Measurements from ENCODE around the gene VCPKMT. TPM values are rescaled to one million over a fixed set of nuclear protein-coding genes. Genes with fewer than 3 reads are reported as not detected.

Gene VCPKMT
- polyA plus RNA-seq, 2 of the 4 experiments (the other 2 are of a cell fraction): 8.0 to 12.2 TPM

DNA sequence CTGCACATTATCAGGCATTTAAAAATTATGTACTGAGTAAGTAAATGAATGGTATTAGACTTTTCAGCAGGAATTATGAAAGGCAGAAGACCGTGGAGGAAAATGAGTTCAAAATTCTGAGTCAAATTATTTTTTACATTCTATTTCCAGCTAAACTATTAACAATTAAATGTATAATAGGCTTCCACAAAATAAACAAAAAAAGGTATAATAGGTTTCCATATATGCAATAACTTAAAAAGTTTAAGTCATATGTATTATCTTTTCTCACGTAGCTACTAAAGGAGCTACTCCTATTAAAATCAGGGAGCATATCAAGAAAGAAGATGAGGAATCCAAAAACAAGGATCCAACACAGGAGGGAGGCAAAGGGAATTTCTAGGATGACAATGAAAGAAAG is 11.4 kb upstream of the VCPKMT start:
- Histone ChIP-seq H3K4me1 (no peaks in the 10 kb centered on the region), H3K4me2 (no peak overlapping the region), H3K27ac (no peak overlapping the region), H3K4me3 (no peak overlapping the region), H3K9me3 (no peaks in the 10 kb centered on the region)
- ChIA-PET POLR2A (no interaction called here), CTCF (interaction anchor here (1.9 to 2.3 kb wide), 2 partner anchors 8 to 266 kb away, joined by 6 to 8 read pairs; no protein-coding TSS in a partner anchor)
- WGBS (ENCODE audit: missing lambda C conversion rate): 91% methylated on average over 2 of the region's 2 CpGs
- TF ChIP-seq EHF (CRISPR knock-in tag; IDR thresholded peaks at IDR 0.05) (no peak), FOSL2 (IDR thresholded peaks at IDR 0.05) (no peak), FOSL2 (CRISPR knock-in tag; IDR thresholded peaks at IDR 0.05) (no peak), POLR2AphosphoS2 (conservative IDR thresholded peaks at IDR 0.05; ENCODE audit: low read length) (no peak), NFE2L2 (conservative IDR thresholded peaks at IDR 0.05; ENCODE audit: low read length) (no peak), HOXB13 (CRISPR knock-in tag; IDR thresholded peaks at IDR 0.05; ENCODE audit: low read depth) (no peak), KDM5A (IDR thresholded peaks at IDR 0.05) (no peak), CBX8 (IDR thresholded peaks at IDR 0.05) (no peak), NPAS2 (CRISPR knock-in tag; IDR thresholded peaks at IDR 0.05; ENCODE audit: borderline replicate concordance) (no peak), TFCP2L1 (CRISPR knock-in tag; IDR thresholded peaks at IDR 0.05) (no peak), HEYL (CRISPR knock-in tag; IDR thresholded peaks at IDR 0.05) (no peak), NR3C1 (IDR thresholded peaks at IDR 0.05) (no peak), ZSCAN20 (CRISPR knock-in tag; IDR thresholded peaks at IDR 0.05) (no peak), RAD21 (conservative IDR thresholded peaks at IDR 0.05 in 1 of 2, IDR thresholded peaks at IDR 0.05 in 1 of 2) (no peak), CEBPB (IDR thresholded peaks at IDR 0.05) (no peak), RNF2 (IDR thresholded peaks at IDR 0.05; ENCODE audit: borderline replicate concordance, low read depth) (no peak)
- TF ChIP-seq, protein P1, sequence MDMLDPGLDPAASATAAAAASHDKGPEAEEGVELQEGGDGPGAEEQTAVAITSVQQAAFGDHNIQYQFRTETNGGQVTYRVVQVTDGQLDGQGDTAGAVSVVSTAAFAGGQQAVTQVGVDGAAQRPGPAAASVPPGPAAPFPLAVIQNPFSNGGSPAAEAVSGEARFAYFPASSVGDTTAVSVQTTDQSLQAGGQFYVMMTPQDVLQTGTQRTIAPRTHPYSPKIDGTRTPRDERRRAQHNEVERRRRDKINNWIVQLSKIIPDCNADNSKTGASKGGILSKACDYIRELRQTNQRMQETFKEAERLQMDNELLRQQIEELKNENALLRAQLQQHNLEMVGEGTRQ (IDR thresholded peaks at IDR 0.05): no peak
- TF ChIP-seq, protein P2, sequence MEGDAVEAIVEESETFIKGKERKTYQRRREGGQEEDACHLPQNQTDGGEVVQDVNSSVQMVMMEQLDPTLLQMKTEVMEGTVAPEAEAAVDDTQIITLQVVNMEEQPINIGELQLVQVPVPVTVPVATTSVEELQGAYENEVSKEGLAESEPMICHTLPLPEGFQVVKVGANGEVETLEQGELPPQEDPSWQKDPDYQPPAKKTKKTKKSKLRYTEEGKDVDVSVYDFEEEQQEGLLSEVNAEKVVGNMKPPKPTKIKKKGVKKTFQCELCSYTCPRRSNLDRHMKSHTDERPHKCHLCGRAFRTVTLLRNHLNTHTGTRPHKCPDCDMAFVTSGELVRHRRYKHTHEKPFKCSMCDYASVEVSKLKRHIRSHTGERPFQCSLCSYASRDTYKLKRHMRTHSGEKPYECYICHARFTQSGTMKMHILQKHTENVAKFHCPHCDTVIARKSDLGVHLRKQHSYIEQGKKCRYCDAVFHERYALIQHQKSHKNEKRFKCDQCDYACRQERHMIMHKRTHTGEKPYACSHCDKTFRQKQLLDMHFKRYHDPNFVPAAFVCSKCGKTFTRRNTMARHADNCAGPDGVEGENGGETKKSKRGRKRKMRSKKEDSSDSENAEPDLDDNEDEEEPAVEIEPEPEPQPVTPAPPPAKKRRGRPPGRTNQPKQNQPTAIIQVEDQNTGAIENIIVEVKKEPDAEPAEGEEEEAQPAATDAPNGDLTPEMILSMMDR (IDR thresholded peaks at IDR 0.05): no peak
- no peak for DNase-seq (ENCODE audit: low read depth in 1 of 2, low spot score in 1 of 2)
- FAIRE-seq: no peak
- no peak for ATAC-seq

DNA sequence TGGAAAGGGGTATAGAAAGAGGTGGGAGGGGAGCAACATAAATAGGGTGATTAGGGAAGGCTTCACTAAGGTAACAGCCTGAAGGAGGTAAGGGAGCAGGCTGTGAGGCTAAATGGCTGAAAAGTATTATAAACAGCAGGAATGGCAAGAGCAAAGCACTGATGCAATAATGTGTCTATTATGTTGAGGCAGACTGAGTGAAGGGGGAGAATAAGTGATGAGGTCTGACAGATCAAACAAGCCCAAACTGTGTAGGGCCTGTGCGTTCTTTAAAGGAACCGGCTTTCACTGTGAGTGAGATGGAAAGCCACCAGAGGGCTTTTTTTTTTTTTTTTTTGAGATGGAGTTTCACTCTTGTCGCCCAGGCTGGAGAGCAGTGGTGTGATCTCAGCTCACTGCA is 6.7 kb upstream of the VCPKMT start:
- no peak overlapping the region for H3K4me2 ChIP-seq
- ChIA-PET CTCF (interaction anchor here (0.6 to 1.4 kb wide), 3 partner anchors 261 to 675 kb away, joined by 3 to 4 read pairs (median 3); no protein-coding TSS in a partner anchor), POLR2A (no interaction called here)
- no peak for TF ChIP-seq KDM5A (IDR thresholded peaks at IDR 0.05)
- TF ChIP-seq FOSB (CRISPR knock-in tag; IDR thresholded peaks at IDR 0.05): no peak
- no peak for TF ChIP-seq JUN (IDR thresholded peaks at IDR 0.05)
- TF ChIP-seq, protein P1 (IDR thresholded peaks at IDR 0.05): no peak
- TF ChIP-seq CBX8 (IDR thresholded peaks at IDR 0.05): no peak
- no peak for TF ChIP-seq HOXB13 (CRISPR knock-in tag; IDR thresholded peaks at IDR 0.05; ENCODE audit: low read depth)
- TF ChIP-seq MAFK (IDR thresholded peaks at IDR 0.05; ENCODE audit: partially characterized antibody): no peak
- TF ChIP-seq CBX2 (IDR thresholded peaks at IDR 0.05; ENCODE audit: borderline replicate concordance, low read depth): no peak
- TF ChIP-seq CHD4 (IDR thresholded peaks at IDR 0.05; ENCODE audit: borderline replicate concordance): no peak
- TF ChIP-seq, protein P3, sequence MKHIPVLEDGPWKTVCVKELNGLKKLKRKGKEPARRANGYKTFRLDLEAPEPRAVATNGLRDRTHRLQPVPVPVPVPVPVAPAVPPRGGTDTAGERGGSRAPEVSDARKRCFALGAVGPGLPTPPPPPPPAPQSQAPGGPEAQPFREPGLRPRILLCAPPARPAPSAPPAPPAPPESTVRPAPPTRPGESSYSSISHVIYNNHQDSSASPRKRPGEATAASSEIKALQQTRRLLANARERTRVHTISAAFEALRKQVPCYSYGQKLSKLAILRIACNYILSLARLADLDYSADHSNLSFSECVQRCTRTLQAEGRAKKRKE (CRISPR knock-in tag; IDR thresholded peaks at IDR 0.05; ENCODE audit: low read depth): no peak
- TF ChIP-seq SMC3 (IDR thresholded peaks at IDR 0.05): no peak
- TF ChIP-seq ZC3H11A (IDR thresholded peaks at IDR 0.05): no peak
- TF ChIP-seq, protein P4, sequence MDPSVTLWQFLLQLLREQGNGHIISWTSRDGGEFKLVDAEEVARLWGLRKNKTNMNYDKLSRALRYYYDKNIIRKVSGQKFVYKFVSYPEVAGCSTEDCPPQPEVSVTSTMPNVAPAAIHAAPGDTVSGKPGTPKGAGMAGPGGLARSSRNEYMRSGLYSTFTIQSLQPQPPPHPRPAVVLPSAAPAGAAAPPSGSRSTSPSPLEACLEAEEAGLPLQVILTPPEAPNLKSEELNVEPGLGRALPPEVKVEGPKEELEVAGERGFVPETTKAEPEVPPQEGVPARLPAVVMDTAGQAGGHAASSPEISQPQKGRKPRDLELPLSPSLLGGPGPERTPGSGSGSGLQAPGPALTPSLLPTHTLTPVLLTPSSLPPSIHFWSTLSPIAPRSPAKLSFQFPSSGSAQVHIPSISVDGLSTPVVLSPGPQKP (IDR thresholded peaks at IDR 0.05; ENCODE audit: low read depth, low read length): no peak
- no peak for TF ChIP-seq RCOR1 (IDR thresholded peaks at IDR 0.05; ENCODE audit: low read depth, low read length)
- no peak for TF ChIP-seq MAZ (IDR thresholded peaks at IDR 0.05; ENCODE audit: borderline replicate concordance, low read depth, low read length)
- no peak for TF ChIP-seq HDAC2 (IDR thresholded peaks at IDR 0.05)
- TF ChIP-seq, protein P5, sequence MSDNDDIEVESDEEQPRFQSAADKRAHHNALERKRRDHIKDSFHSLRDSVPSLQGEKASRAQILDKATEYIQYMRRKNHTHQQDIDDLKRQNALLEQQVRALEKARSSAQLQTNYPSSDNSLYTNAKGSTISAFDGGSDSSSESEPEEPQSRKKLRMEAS (IDR thresholded peaks at IDR 0.05): no peak
- WGBS (ENCODE audit: missing lambda C conversion rate): 83% methylated on average over 3 of the region's 3 CpGs
- ATAC-seq (no peak; a peak in 1 of 6 replicates), DNase-seq (ENCODE audit: low read depth in 1 of 2, low spot score in 1 of 2) (no peak), FAIRE-seq (no peak)
- H3K4me1 ChIP-seq: no peaks in the 10 kb centered on the region
- no peak overlapping the region for H3K4me3 ChIP-seq
- H3K9me3 ChIP-seq: no peaks in the 10 kb centered on the region
- H3K27ac ChIP-seq: no peak overlapping the region

All from A549 (cell line).